Endothelial cell of umbilical vein (primary cell): ENCODE measurements around the gene PSME3. TPM values are rescaled to one million over a fixed set of nuclear protein-coding genes. Genes with fewer than 3 reads are reported as not detected.
A peak's percentile ranks its signal among the peaks of the same experiment; 100 is the strongest.

Experiments used
- BruUV-seq: library from RNA; stranded (reverse); fragments of 400-500 nt; replicated peaks from 2 replicates; lab custom pipeline; 2021; lab: Mats Ljungman, UMichigan
- CTCF ChIA-PET: fragments of 300-600, 350-600 bp; sonication (Branson Sonifier 250); formaldehyde crosslinking; loops from one replicate; lab custom pipeline; 2021; ENCODE audit warnings: antibody characterized with exemption, inconsistent platforms; lab: Charles Lee
- POLR2A ChIA-PET: fragments of 300-600, 350-600 bp; sonication (Branson Sonifier 250); formaldehyde crosslinking; loops from one replicate; lab custom pipeline; 2021; ENCODE audit warnings: antibody characterized with exemption, inconsistent platforms; lab: Charles Lee
- DNase-seq: peaks from one replicate; pipeline ENCODE4 v3.0.0-alpha.2; 2011; ENCODE audit warnings: low read depth, low spot score
- FAIRE-seq: peaks from 2 replicates; lab custom pipeline; 2011; peaks lifted over from hg19 to GRCh38; lab: Jason Lieb, UNC
- H2AFZ ChIP-seq: 2 replicates; pipeline ENCODE4 v1.6.0; 2012; ENCODE audit warnings: low read depth, low read length, control low read depth, inconsistent platforms
- H3K27ac ChIP-seq: 2 replicates; pipeline ENCODE4 v1.5.1; 2011; ENCODE audit warnings: low read depth, mild to moderate bottlenecking, control low read depth, low read length, moderate library complexity; ENCODE audit not compliant: insufficient read depth
- H3K27me3 ChIP-seq, 2 experiments: 2 replicates each; pipeline versions ENCODE4 v1.6.0 to v1.6.1; 2011; ENCODE audit warnings: low read length in 2 of 2, mixed read lengths in 1 of 2; ENCODE audit not compliant: control insufficient read depth in 2 of 2, insufficient read depth in 2 of 2
- H3K36me3 ChIP-seq, 2 experiments: 2 replicates in 1 of 2; 3 replicates in 1 of 2; pipeline ENCODE4 v1.5.1; 2011; ENCODE audit warnings: low read length in 2 of 2, mild to moderate bottlenecking in 1 of 2, moderate library complexity in 1 of 2; ENCODE audit not compliant: control insufficient read depth in 2 of 2, insufficient read depth in 2 of 2; ENCODE audit errors: extremely low read depth in 1 of 2
- H3K4me1 ChIP-seq: 3 replicates; pipeline ENCODE4 v1.5.1; 2011; ENCODE audit warnings: mild to moderate bottlenecking, low read length; ENCODE audit not compliant: control insufficient read depth, insufficient read depth; ENCODE audit errors: extremely low read depth
- H3K4me2 ChIP-seq: 2 replicates; pipeline ENCODE4 v1.6.1; 2011; ENCODE audit warnings: low read length, control low read depth, mixed read lengths; ENCODE audit not compliant: insufficient read depth
- H3K4me3 ChIP-seq, 3 experiments: fragments of 200-600 bp in 1 of 3; sonication (generic), shearing (Covaris generic) in 1 of 3; replicated peaks in 1 of 3; 2 replicates each; pipeline ENCODE4 v1.5.1; 2011 to 2016; ENCODE audit warnings: control low read depth in 3 of 3, low read length in 3 of 3, mild to moderate bottlenecking in 2 of 3, inconsistent platforms in 1 of 3, low read depth in 1 of 3, moderate library complexity in 1 of 3; ENCODE audit not compliant: insufficient read depth in 1 of 3
- H3K79me2 ChIP-seq: 2 replicates; pipeline ENCODE4 v1.6.0; 2012; ENCODE audit warnings: low read length, inconsistent platforms; ENCODE audit not compliant: control insufficient read depth, insufficient read depth
- H3K9ac ChIP-seq: replicated peaks from 2 replicates; pipeline ENCODE3; 2011; ENCODE audit warnings: low read length, control low read depth; ENCODE audit not compliant: insufficient read depth; ENCODE audit errors: extremely low read depth
- H3K9me1 ChIP-seq: replicated peaks from 3 replicates; pipeline ENCODE4 v1.6.0; 2011; ENCODE audit warnings: mild to moderate bottlenecking, low read length; ENCODE audit not compliant: control insufficient read depth, insufficient read depth; ENCODE audit errors: extremely low read depth
- H3K9me3 ChIP-seq: replicated peaks from 2 replicates; pipeline ENCODE4 v1.5.1; 2012; ENCODE audit warnings: low read length, inconsistent platforms; ENCODE audit not compliant: control insufficient read depth, insufficient read depth
- H4K20me1 ChIP-seq: replicated peaks from 2 replicates; pipeline ENCODE3; 2011; ENCODE audit warnings: mild to moderate bottlenecking, low read length; ENCODE audit not compliant: control insufficient read depth, insufficient read depth; ENCODE audit errors: extremely low read depth
- EZH2 ChIP-seq: IDR thresholded peaks from 2 replicates; pipeline ENCODE4 v1.6.1; 2012; ENCODE audit warnings: borderline replicate concordance, low read depth, mild to moderate bottlenecking, moderate library complexity, low read length, inconsistent platforms; ENCODE audit not compliant: severe bottlenecking
- FOS ChIP-seq: IDR thresholded peaks from 2 replicates; pipeline ENCODE4 v1.6.1; 2011; ENCODE audit warnings: mild to moderate bottlenecking, low read length, moderate library complexity, borderline replicate concordance; ENCODE audit not compliant: insufficient read depth
- GATA2 ChIP-seq: IDR thresholded peaks from 2 replicates; pipeline ENCODE4 v1.7.0; 2011; ENCODE audit warnings: low read depth, mild to moderate bottlenecking, moderate library complexity, mixed read lengths, low read length; ENCODE audit not compliant: insufficient read length, insufficient read depth
- JUN ChIP-seq: IDR thresholded peaks from 2 replicates; pipeline ENCODE4 v1.6.1; 2011; ENCODE audit warnings: borderline replicate concordance, low read depth; ENCODE audit not compliant: insufficient read length, insufficient read depth
- MYC ChIP-seq: IDR thresholded peaks from one replicate; pipeline ENCODE4 v1.6.1; 2011; ENCODE audit warnings: mild to moderate bottlenecking, low read depth, low read length
- POLR2A ChIP-seq: IDR thresholded peaks from 2 replicates; pipeline ENCODE4 v1.6.1; 2012; ENCODE audit warnings: low read depth, mild to moderate bottlenecking, control low read depth, low read length
- POLR2AphosphoS5 ChIP-seq: IDR thresholded peaks from 2 replicates; pipeline ENCODE4 v1.6.1; 2012; ENCODE audit warnings: low read depth, mild to moderate bottlenecking, control low read depth, low read length, moderate library complexity; ENCODE audit not compliant: insufficient read depth
- dilution Hi-C: fragments of 300-500 bp; cut with MboI; formaldehyde crosslinking; loops from one replicate; pipeline ENCODE4 v1.15.0; 2019; ENCODE audit warnings: low sequenced_read_pairs; ENCODE audit not compliant: extremely low pct_ligation_motif_present
- intact Hi-C: fragments of 100-400 bp; cut with micrococcal nuclease; formaldehyde crosslinking; loops from one replicate; pipeline ENCODE4 v1.10.0; 2022
- polyA plus RNA-seq, 4 experiments: library from polyadenylated mRNA; depleted of rRNA in 3 of 4; stranded (reverse) in 3 of 4; unstranded in 1 of 4; fragments of >200 nt; gene quantifications; 2 replicates each; pipeline versions ENCODE4 v1.2.1 to v1.2.3, GENCODE V29; 2011 to 2012; ENCODE audit warnings: missing spikeins in 1 of 4
- total RNA-seq: library from RNA; stranded (reverse); gene quantifications from 2 replicates; pipeline ENCODE4 v1.2.3, GENCODE V29; 2021
- TF ChIP-seq, protein P1 (sequence below), 2 donors: IDR thresholded peaks; 1 replicate in 1 of 2; 2 replicates in 1 of 2; pipeline ENCODE4 v1.5.1; 2011; ENCODE audit warnings: low read length in 2 of 2, mild to moderate bottlenecking in 2 of 2, moderate library complexity in 2 of 2, control low read depth in 1 of 2, inconsistent platforms in 1 of 2, low read depth in 1 of 2; ENCODE audit not compliant: insufficient read depth in 1 of 2; ENCODE audit errors: extremely low read depth in 1 of 2
- TF ChIP-seq, protein P2 (sequence below): IDR thresholded peaks from 2 replicates; pipeline ENCODE4 v1.6.1; 2011; ENCODE audit not compliant: insufficient read depth, insufficient read length

Gene PSME3
- total and polyA plus RNA-seq, 2 donors (not counting 3 experiments of a cell fraction or from before 2014, with no cell fraction given): 98.4 to 126 TPM

DNA sequence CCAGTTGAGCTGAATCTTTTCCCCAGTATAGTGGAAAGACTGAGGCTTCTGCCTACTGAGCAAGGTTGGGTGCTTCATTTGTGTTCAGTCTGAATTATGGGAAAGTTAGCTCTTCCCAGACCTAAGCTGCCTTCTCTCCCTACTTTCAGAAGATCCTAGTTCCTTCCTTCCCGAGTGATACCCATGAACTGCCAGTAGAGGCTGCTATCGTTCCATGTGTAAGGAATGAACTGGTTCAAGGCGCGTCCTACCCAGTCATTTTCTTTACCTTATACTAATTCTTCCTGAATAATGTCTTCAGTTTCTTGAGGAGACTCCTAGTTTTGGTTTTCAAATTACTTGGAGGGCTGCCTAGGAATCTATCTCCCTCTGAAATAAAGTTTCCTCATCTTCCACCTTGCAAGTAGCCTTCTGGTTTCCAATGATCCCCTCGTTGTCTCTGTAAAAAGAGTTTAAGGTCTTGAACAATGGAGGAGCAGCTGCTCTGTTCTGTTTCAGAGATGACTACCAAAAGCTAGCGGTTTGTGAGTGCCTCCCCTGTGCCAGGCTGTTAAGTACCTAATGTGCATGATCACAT, 10.2 kb downstream of the PSME3 start:
- FAIRE-seq: peak; percentile 89
- peaks cover 24 to 41% of the 10 kb centered on the region in 2 experiments for H3K36me3 ChIP-seq
- POLR2A ChIA-PET: no interaction called here

DNA sequence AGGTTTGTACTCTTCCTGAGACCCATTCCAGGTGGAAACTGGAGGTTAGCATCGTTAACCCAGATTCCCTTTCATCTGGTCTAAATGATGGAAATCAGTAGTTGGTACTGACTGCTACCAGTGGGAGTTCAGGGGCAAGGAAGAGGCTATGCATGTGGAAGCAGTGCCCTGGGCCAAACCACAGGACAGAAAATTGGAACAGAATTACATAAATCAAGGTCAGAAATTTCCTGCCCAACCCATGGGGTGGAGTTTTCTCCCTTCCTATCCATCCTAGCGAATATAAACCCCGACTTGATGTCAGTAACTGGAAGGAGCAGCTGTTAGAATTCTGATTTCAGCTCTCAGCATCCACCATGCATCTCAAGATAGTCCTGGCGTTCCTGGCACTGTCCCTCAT, 11.1 kb downstream of the PSME3 start, which contains the start of gene AOC2:
TSS of gene AOC2 (plus strand) at position 310 of the 400 bp plus-strand sequence. CDS start at position 357, 47 bp downstream.
- no peaks in the 10 kb centered on the region for H3K9me3 ChIP-seq
- no peaks in the 10 kb centered on the region for H3K9me1 ChIP-seq
- dilution Hi-C loops (no loop called here), intact Hi-C loops (no loop called here)
- H3K79me2 ChIP-seq: no peaks in the 10 kb centered on the region
- TF ChIP-seq, protein P1, sequence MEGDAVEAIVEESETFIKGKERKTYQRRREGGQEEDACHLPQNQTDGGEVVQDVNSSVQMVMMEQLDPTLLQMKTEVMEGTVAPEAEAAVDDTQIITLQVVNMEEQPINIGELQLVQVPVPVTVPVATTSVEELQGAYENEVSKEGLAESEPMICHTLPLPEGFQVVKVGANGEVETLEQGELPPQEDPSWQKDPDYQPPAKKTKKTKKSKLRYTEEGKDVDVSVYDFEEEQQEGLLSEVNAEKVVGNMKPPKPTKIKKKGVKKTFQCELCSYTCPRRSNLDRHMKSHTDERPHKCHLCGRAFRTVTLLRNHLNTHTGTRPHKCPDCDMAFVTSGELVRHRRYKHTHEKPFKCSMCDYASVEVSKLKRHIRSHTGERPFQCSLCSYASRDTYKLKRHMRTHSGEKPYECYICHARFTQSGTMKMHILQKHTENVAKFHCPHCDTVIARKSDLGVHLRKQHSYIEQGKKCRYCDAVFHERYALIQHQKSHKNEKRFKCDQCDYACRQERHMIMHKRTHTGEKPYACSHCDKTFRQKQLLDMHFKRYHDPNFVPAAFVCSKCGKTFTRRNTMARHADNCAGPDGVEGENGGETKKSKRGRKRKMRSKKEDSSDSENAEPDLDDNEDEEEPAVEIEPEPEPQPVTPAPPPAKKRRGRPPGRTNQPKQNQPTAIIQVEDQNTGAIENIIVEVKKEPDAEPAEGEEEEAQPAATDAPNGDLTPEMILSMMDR (IDR thresholded peaks at IDR 0.05; ENCODE audit: extremely low read depth in 1 of 2, insufficient read depth in 1 of 2, low read depth in 1 of 2, low read length in 2 of 2): no peak
- TF ChIP-seq MYC (no peak), POLR2A (no peak), POLR2AphosphoS5 (no peak), EZH2 (no peak), GATA2 (no peak), FOS (no peak), JUN (no peak)
- TF ChIP-seq, protein P2, sequence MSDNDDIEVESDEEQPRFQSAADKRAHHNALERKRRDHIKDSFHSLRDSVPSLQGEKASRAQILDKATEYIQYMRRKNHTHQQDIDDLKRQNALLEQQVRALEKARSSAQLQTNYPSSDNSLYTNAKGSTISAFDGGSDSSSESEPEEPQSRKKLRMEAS: no peak
- no peak within 1 kb of the TSS for H3K4me2 ChIP-seq
- no peak within 1 kb of the TSS for H2AFZ ChIP-seq
- no TSS peak for BruUV-seq
- POLR2A ChIA-PET: no interaction called here
- peaks cover 18 to 34% of the 10 kb centered on the region in 2 experiments for H3K36me3 ChIP-seq
- H3K27ac ChIP-seq: no peak within 1 kb of the TSS
- DNase-seq (no peak), FAIRE-seq (no peak)
- peaks cover 2% of the 10 kb centered on the region for H4K20me1 ChIP-seq
- no peaks in the 10 kb centered on the region for H3K4me1 ChIP-seq
- CTCF ChIA-PET: interaction anchor here (1.7 to 8.9 kb wide), 5 partner anchors 10 to 154 kb away, joined by 9 to 132 read pairs (median 25); partner anchors contain the start of gene RPL27
- no peak within 1 kb of the TSS for H3K4me3 ChIP-seq
- no peak within 1 kb of the TSS for H3K9ac ChIP-seq
- H3K27me3 ChIP-seq: no peaks in the 10 kb centered on the region

More for the DNA sequence above, 10.2 kb downstream of the PSME3 start:
- dilution Hi-C loops (no loop called here), intact Hi-C loops (loop anchor here (1.0 kb wide), 3 partner anchors 86 to 155 kb away; partner anchors contain the start of gene RPL27)
- H4K20me1 ChIP-seq: peaks cover 2% of the 10 kb centered on the region
- no peak overlapping the region for H3K4me2 ChIP-seq
- H3K79me2 ChIP-seq: no peaks in the 10 kb centered on the region
- TF ChIP-seq MYC: no peak
- TF ChIP-seq, protein P1 (IDR thresholded peaks at IDR 0.05; ENCODE audit: extremely low read depth in 1 of 2, insufficient read depth in 1 of 2, low read depth in 1 of 2, low read length in 2 of 2): peak; percentile 91 to 92
- CTCF ChIA-PET: interaction anchor here (0.6 to 8.9 kb wide), 20 partner anchors 10 to 154 kb away, joined by 3 to 132 read pairs (median 4); partner anchors contain the start of genes PSME3 and RPL27
- no peak overlapping the region for H3K27ac ChIP-seq
- H3K9me3 ChIP-seq: no peaks in the 10 kb centered on the region
- BruUV-seq: no TSS peak
- H3K9ac ChIP-seq: no peak overlapping the region
- no peaks in the 10 kb centered on the region for H3K9me1 ChIP-seq
- H2AFZ ChIP-seq: no peak overlapping the region
- no peaks in the 10 kb centered on the region for H3K27me3 ChIP-seq
- H3K4me1 ChIP-seq: no peaks in the 10 kb centered on the region
- no peak overlapping the region for H3K4me3 ChIP-seq
- peak; percentile 69 for DNase-seq
